DND-41 (cell line): Measurements from ENCODE around the gene TMEM114.

Experiments
- CTCF ChIP-seq: IDR thresholded peaks from 2 replicates; pipeline ENCODE4 v1.5.1; 2012; ENCODE audit warnings: borderline replicate concordance, low read length, moderate library complexity, mild to moderate bottlenecking; ENCODE audit not compliant: poor library complexity, severe bottlenecking; ENCODE audit errors: extremely low read depth
- EZH2 ChIP-seq: IDR thresholded peaks from 3 replicates; pipeline ENCODE4 v1.6.1; 2012; ENCODE audit warnings: borderline replicate concordance, low read depth, mild to moderate bottlenecking, moderate library complexity, low read length, inconsistent platforms; ENCODE audit not compliant: severe bottlenecking

- TF ChIP-seq CTCF (no peak), EZH2 (no peak)
These were observed 40.1 kb upstream of the TMEM114 start for GRCh38 chr16:8630255-8630953.
